IMR-90 (cell line): Measurements from ENCODE around the gene SNRPD3. TPM values are rescaled to one million over a fixed set of nuclear protein-coding genes. Genes with fewer than 3 reads are reported as not detected.

ENCODE experiments used
- ATAC-seq: fragments of 200-7000 bp; cut with Tn5 transposase; 2 replicates; pipeline ENCODE4 v1.9.1; 2020; ENCODE audit warnings: low read depth, mild to moderate bottlenecking, moderate library complexity
- Bru-seq: library from RNA; stranded (reverse); fragments of 400-500 nt; gene quantifications from one replicate; lab custom pipeline; 2021; lab: Mats Ljungman, UMichigan
- BruChase-seq, 2 experiments: library from RNA; stranded (reverse); fragments of 400-500 nt; gene quantifications; one replicate each; lab custom pipeline; 2021; lab: Mats Ljungman, UMichigan
- BruUV-seq: library from RNA; stranded (reverse); fragments of 400-500 nt; replicated peaks from 2 replicates; lab custom pipeline; 2021; lab: Mats Ljungman, UMichigan
- CTCF ChIA-PET: fragments of 300-600 bp; formaldehyde crosslinking; extraction: SDS; loops from one replicate; lab custom pipeline; 2021; ENCODE audit warnings: antibody characterized with exemption; lab: Yijun Ruan, JAX
- POLR2A ChIA-PET: fragments of 300-600 bp; sonication (Branson Sonifier 250); formaldehyde crosslinking; loops from one replicate; lab custom pipeline; 2022; ENCODE audit warnings: antibody characterized with exemption; ENCODE audit not compliant: unreplicated experiment; lab: Charles Lee
- DNase-seq: peaks from one replicate; pipeline ENCODE4 v3.0.0; 2013
- H2AFZ ChIP-seq: replicated peaks from 2 replicates; pipeline ENCODE3; 2013; ENCODE audit warnings: low read length, mild to moderate bottlenecking; ENCODE audit not compliant: poor library complexity
- H2AK5ac ChIP-seq: 2 replicates; pipeline ENCODE4 v1.6.1; 2013; ENCODE audit warnings: low read depth, low read length, inconsistent platforms
- H2AK9ac ChIP-seq: replicated peaks from 2 replicates; pipeline ENCODE3; 2013; ENCODE audit warnings: mild to moderate bottlenecking, low read depth, low read length, moderate library complexity; ENCODE audit not compliant: poor library complexity
- H2BK120ac ChIP-seq: 2 replicates; pipeline ENCODE4 v1.6.1; 2013; ENCODE audit warnings: low read depth, low read length, inconsistent platforms
- H2BK15ac ChIP-seq: 3 replicates; pipeline ENCODE4 v1.6.1; 2013; ENCODE audit warnings: low read depth, low read length, inconsistent platforms
- H2BK20ac ChIP-seq: 2 replicates; pipeline ENCODE4 v1.6.1; 2013; ENCODE audit warnings: low read depth, mild to moderate bottlenecking, inconsistent platforms, low read length, moderate library complexity
- H2BK5ac ChIP-seq: 2 replicates; pipeline ENCODE4 v1.6.1; 2013; ENCODE audit warnings: mild to moderate bottlenecking, low read depth, low read length, inconsistent platforms; ENCODE audit not compliant: poor library complexity, severe bottlenecking
- H3K14ac ChIP-seq: replicated peaks from 2 replicates; pipeline ENCODE4 v1.6.1; 2013; ENCODE audit warnings: low read depth, low read length, inconsistent platforms
- H3K18ac ChIP-seq: 2 replicates; pipeline ENCODE4 v1.6.1; 2013; ENCODE audit warnings: low read depth, low read length, control low read depth
- H3K23ac ChIP-seq: 2 replicates; pipeline ENCODE4 v1.6.1; 2013; ENCODE audit warnings: low read depth, low read length, inconsistent platforms
- H3K27ac ChIP-seq: 2 replicates; pipeline ENCODE4 v1.5.1; 2013; ENCODE audit warnings: mild to moderate bottlenecking, control low read depth, low read length; ENCODE audit not compliant: insufficient read depth
- H3K27me3 ChIP-seq: 2 replicates; pipeline ENCODE4 v1.6.1; 2013; ENCODE audit warnings: low read length; ENCODE audit not compliant: control insufficient read depth, insufficient read depth
- H3K36me3 ChIP-seq: 2 replicates; pipeline ENCODE4 v1.6.1; 2013; ENCODE audit warnings: low read length, mixed read lengths; ENCODE audit not compliant: control insufficient read depth, insufficient read depth
- H3K4ac ChIP-seq: 2 replicates; pipeline ENCODE4 v1.6.1; 2013; ENCODE audit warnings: low read depth, low read length, inconsistent platforms
- H3K4me1 ChIP-seq: 2 replicates; pipeline ENCODE4 v1.6.1; 2013; ENCODE audit warnings: low read length, mixed read lengths; ENCODE audit not compliant: control insufficient read depth, insufficient read depth
- H3K4me2 ChIP-seq: 2 replicates; pipeline ENCODE4 v1.6.1; 2013; ENCODE audit warnings: low read depth, mild to moderate bottlenecking, control low read depth, low read length, moderate library complexity
- H3K4me3 ChIP-seq: 2 replicates; pipeline ENCODE4 v1.5.1; 2013; ENCODE audit warnings: low read depth, mild to moderate bottlenecking, control low read depth, low read length, moderate library complexity; ENCODE audit not compliant: insufficient read depth
- H3K56ac ChIP-seq: 2 replicates; pipeline ENCODE4 v1.6.1; 2013; ENCODE audit warnings: low read length, inconsistent platforms; ENCODE audit not compliant: insufficient read depth; ENCODE audit errors: extremely low read depth
- H3K79me1 ChIP-seq, 2 experiments: 2 replicates each; pipeline ENCODE4 v1.6.1; 2013; ENCODE audit warnings: low read length in 2 of 2, inconsistent platforms in 1 of 2, low read depth in 1 of 2
- H3K9ac ChIP-seq: 2 replicates; pipeline ENCODE4 v1.6.1; 2013; ENCODE audit warnings: low read depth, low read length, control low read depth
- H3K9me1 ChIP-seq: 2 replicates; pipeline ENCODE4 v1.6.1; 2013; ENCODE audit warnings: low read length, inconsistent platforms; ENCODE audit not compliant: insufficient read depth
- H3K9me3 ChIP-seq: 2 replicates; pipeline ENCODE4 v1.6.1; 2013; ENCODE audit warnings: low read length; ENCODE audit not compliant: control insufficient read depth, insufficient read depth
- H4K20me1 ChIP-seq: 2 replicates; pipeline ENCODE4 v1.6.1; 2013; ENCODE audit warnings: low read length, inconsistent platforms; ENCODE audit not compliant: insufficient read depth
- H4K5ac ChIP-seq: 2 replicates; pipeline ENCODE4 v1.6.1; 2013; ENCODE audit warnings: mild to moderate bottlenecking, low read depth, low read length, control low read depth
- H4K8ac ChIP-seq, 2 experiments: 2 replicates each; pipeline ENCODE4 v1.6.1; 2013; ENCODE audit warnings: low read depth in 2 of 2, low read length in 2 of 2, control low read depth in 1 of 2, inconsistent platforms in 1 of 2
- H4K91ac ChIP-seq: 2 replicates; pipeline ENCODE4 v1.6.1; 2013; ENCODE audit warnings: low read depth, low read length, inconsistent platforms; ENCODE audit not compliant: insufficient read depth
- BHLHE40 ChIP-seq: fragments of 150-350 bp; IDR thresholded peaks from 2 replicates; pipeline ENCODE4 v1.6.1; 2016; ENCODE audit warnings: mild to moderate bottlenecking, low read depth, low read length
- FOS ChIP-seq: fragments of 150-350 bp; IDR thresholded peaks from 2 replicates; pipeline ENCODE4 v1.6.1; 2016; ENCODE audit warnings: low read depth, low read length
- MAFK ChIP-seq: IDR thresholded peaks from 2 replicates; pipeline ENCODE4 v1.6.1; 2012; ENCODE audit warnings: low read depth, low read length, improper control_type of control experiment
- MAZ ChIP-seq: IDR thresholded peaks from 2 replicates; pipeline ENCODE4 v1.6.1; 2012; ENCODE audit warnings: low read depth, mild to moderate bottlenecking, low read length, improper control_type of control experiment, moderate library complexity, borderline replicate concordance
- MXI1 ChIP-seq: IDR thresholded peaks from 2 replicates; pipeline ENCODE4 v1.6.1; 2012; ENCODE audit warnings: low read depth, mild to moderate bottlenecking, low read length, moderate library complexity, borderline replicate concordance
- POLR2A ChIP-seq: IDR thresholded peaks from 2 replicates; pipeline ENCODE4 v1.6.1; 2012; ENCODE audit warnings: mild to moderate bottlenecking, low read depth, low read length
- RAD21 ChIP-seq: IDR thresholded peaks from 2 replicates; pipeline ENCODE4 v1.6.1; 2012; ENCODE audit warnings: low read length, improper control_type of control experiment
- SMC3 ChIP-seq: fragments of 150-350 bp; IDR thresholded peaks from 2 replicates; pipeline ENCODE4 v1.6.1; 2016; ENCODE audit warnings: low read depth, mild to moderate bottlenecking, antibody characterized with exemption, low read length, moderate library complexity
- WGBS, 2 experiments: methylation state at CpG; one replicate each; pipeline versions ENCODE4 v1.1.5 to v1.1.7; 2013; ENCODE audit warnings: missing lambda C conversion rate in 2 of 2; ENCODE audit not compliant: insufficient read length in 1 of 2; ENCODE audit errors: extremely low coverage in 2 of 2; 5-methylcytosine and 5-hydroxymethylcytosine counted together
- dilution Hi-C: fragments of 300-500 bp; cut with HindIII; formaldehyde crosslinking; loops from one replicate; pipeline ENCODE4 v1.14.3; 2018; ENCODE audit warnings: low sequenced_read_pairs; ENCODE audit not compliant: unreplicated experiment
- in situ Hi-C: fragments of 300-500 bp; cut with MboI; formaldehyde crosslinking; loops from 3 replicates; pipeline ENCODE4 v1.14.3; 2019; ENCODE audit warnings: low sequenced_read_pairs, inconsistent platforms, mixed read lengths
- intact Hi-C: fragments of 100-400 bp; cut with micrococcal nuclease; formaldehyde crosslinking; loops from 2 replicates; pipeline ENCODE4 v1.10.0; 2022
- long read RNA-seq: library from polyadenylated mRNA; unstranded; transcript quantifications from one replicate; pipeline ENCODE4 v2.0.0, GENCODE V29; 2021; ENCODE audit not compliant: unreplicated experiment
- polyA plus RNA-seq, 3 experiments: library from polyadenylated mRNA; depleted of rRNA; stranded (reverse); fragments of >200 nt; gene quantifications; 2 replicates each; pipeline ENCODE4 v1.2.3, GENCODE V29; 2012; ENCODE audit warnings: low replicate concordance in 1 of 3
- total RNA-seq: library from RNA; depleted of rRNA; stranded (reverse); fragments of >200 nt; gene quantifications from 2 replicates; pipeline ENCODE4 v1.2.3, GENCODE V29; 2012; rRNA removed

Gene SNRPD3
- 158 and 177 TPM in 2 replicates for total RNA-seq
- 222 and 283 TPM in 2 replicates for polyA plus RNA-seq (2012; rRNA removed)
- polyA plus RNA-seq (2012; cell fraction: cytosol; rRNA removed), result 148 and 255 TPM in 2 replicates
- 57.9 and 153 TPM in 2 replicates for polyA plus RNA-seq (2012; cell fraction: nucleus; rRNA removed; ENCODE audit: low replicate concordance)
- percentile 83 among the genes with signal in this experiment for Bru-seq, nascent RNA
- BruChase-seq, experiment 1, labeled RNA remaining after a 6-hour chase, result percentile 89 among the genes with signal in this experiment
- BruChase-seq, experiment 2, labeled RNA remaining after a 2-hour chase, result percentile 79 among the genes with signal in this experiment
- long read RNA-seq, transcript SNRPD3-201 (4 exons, 1,763 nt), result major isoform, 43 of 56 reads
- long read RNA-seq, partial matches to known transcripts, result 4 of 56 reads
- long read RNA-seq, other reads (novel, unspliced or antisense), result 9 of 56 reads

DNA sequence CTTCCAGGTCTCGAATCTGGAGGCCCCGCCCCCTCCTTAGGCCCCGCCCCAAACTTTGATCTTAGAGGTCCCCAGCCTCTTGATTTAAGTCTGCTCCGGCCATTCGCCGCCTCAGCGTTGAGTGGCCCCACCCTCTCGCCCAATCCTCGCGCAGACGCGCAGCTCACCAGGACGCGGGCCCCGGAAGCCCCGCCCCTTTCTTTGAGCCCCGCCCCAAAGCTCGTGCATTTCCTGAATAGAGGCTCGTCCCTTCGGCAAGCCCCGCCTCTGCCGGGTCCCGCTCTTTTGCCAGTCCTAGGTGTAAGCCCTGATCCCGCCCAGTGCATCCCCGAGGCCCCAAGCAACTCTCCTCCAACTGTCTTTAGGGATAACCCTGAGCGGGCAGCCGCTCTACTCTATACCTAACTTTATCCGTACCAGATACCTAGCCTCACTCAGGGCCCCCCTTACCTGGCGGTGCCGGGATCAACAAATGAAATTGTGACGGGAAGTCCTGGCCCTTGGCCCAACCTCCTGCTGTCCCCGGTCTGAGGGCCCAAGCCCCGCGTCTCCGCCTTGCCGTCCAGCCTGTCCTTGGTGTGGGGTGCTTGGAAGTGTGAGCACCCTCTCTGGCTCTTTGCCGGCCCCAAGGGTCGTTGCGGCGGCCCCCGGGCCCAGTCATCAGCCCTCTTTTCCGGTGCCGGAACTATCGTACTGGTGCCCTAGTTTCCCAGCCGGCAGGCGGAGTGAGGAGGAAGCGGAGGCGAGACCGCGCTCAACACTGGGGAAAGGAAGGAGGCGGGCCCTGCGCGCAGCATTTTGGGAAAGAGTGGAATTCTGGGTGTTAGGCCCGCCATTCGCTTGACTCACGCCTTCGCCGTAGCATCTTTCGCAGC, at the start of gene SNRPD3:
TSS of gene SNRPD3 (plus strand) at position 835 of the 875 bp plus-strand sequence. CDS start 1,676 bp downstream, outside the sequence.
- peak within 1 kb of the TSS; percentile 12; the same call in 1 of the 2 replicates for H3K18ac ChIP-seq
- TF ChIP-seq MAFK (no peak), BHLHE40 (0 out of 2 replicates have a peak, but pooled peaks have one; percentile 3), FOS (no peak), POLR2A (peak; percentile 73), MAZ (peak; percentile 78; the same call in 1 of the 2 replicates), SMC3 (peak; percentile 13; the same call in 1 of the 2 replicates), MXI1 (peak; percentile 51; the same call in 1 of the 2 replicates), RAD21 (peak; percentile 11; the same call in 1 of the 2 replicates)
- H3K23ac ChIP-seq, result peak within 1 kb of the TSS; percentile 88
- no peak within 1 kb of the TSS for H2BK20ac ChIP-seq
- peak within 1 kb of the TSS; percentile 16; the same call in 1 of the 3 replicates for H2BK15ac ChIP-seq
- CTCF ChIA-PET, result interaction anchor here (0.7 kb wide), 1 partner anchor 19 kb away, joined by 4 read pairs; no protein-coding TSS in a partner anchor
- H3K14ac ChIP-seq, result peak within 1 kb of the TSS; percentile 86
- 0% methylated on average over 24 of the region's 59 CpGs; no CpG with 5 or more reads in 1 of the 2 experiments for WGBS, 2 experiments
- dilution Hi-C loops, result no loop called here
- DNase-seq, result peak; percentile 98
- H2AK9ac ChIP-seq, result peak within 1 kb of the TSS; percentile 100
- H4K5ac ChIP-seq, result peak within 1 kb of the TSS; percentile 85
- H3K56ac ChIP-seq, result peak within 1 kb of the TSS; percentile 89
- H3K36me3 ChIP-seq, result peaks cover 16% of the 10 kb centered on the region
- H3K4me3 ChIP-seq, result peak within 1 kb of the TSS; percentile 85
- intact Hi-C loops, result no loop called here
- H3K27ac ChIP-seq, result peak within 1 kb of the TSS; percentile 93
- peak within 1 kb of the TSS; percentile 95 for H3K4me2 ChIP-seq
- peak within 1 kb of the TSS; percentile 64 for H2AK5ac ChIP-seq
- H4K91ac ChIP-seq, result peak within 1 kb of the TSS; percentile 78
- H3K4ac ChIP-seq, result peak within 1 kb of the TSS; percentile 91
- peak within 1 kb of the TSS; percentile 97 for H2AFZ ChIP-seq
- peak within 1 kb of the TSS; percentile 93 for H3K9ac ChIP-seq
- H3K4me1 ChIP-seq, result peaks cover 7% of the 10 kb centered on the region
- H4K20me1 ChIP-seq, result peaks cover 42% of the 10 kb centered on the region
- in situ Hi-C loops, result no loop called here
- no peaks in the 10 kb centered on the region for H3K27me3 ChIP-seq
- H4K8ac ChIP-seq, result peak within 1 kb of the TSS; percentile 88 to 97
- no TSS peak for BruUV-seq
- peak within 1 kb of the TSS; percentile 63 for H2BK120ac ChIP-seq
- POLR2A ChIA-PET, result interaction anchor here (0.6 to 1.0 kb wide), 6 partner anchors 9 to 736 kb away, joined by 3 to 14 read pairs (median 4); no protein-coding TSS in a partner anchor
- H3K9me1 ChIP-seq, result peaks cover 16% of the 10 kb centered on the region
- H3K9me3 ChIP-seq, result no peaks in the 10 kb centered on the region
- peak; percentile 90 for ATAC-seq
- H2BK5ac ChIP-seq, result peak within 1 kb of the TSS; percentile 91
- H3K79me1 ChIP-seq, result peaks cover 29 to 75% of the 10 kb centered on the region in 2 experiments
